Measurements from ENCODE around the gene ME3.
"Not testable (repeated sequence)": the region's sequence is repeated elsewhere in the genome, so short reads cannot be mapped to it uniquely, and the experiment has no call there.

The ME3 gene

DNA sequence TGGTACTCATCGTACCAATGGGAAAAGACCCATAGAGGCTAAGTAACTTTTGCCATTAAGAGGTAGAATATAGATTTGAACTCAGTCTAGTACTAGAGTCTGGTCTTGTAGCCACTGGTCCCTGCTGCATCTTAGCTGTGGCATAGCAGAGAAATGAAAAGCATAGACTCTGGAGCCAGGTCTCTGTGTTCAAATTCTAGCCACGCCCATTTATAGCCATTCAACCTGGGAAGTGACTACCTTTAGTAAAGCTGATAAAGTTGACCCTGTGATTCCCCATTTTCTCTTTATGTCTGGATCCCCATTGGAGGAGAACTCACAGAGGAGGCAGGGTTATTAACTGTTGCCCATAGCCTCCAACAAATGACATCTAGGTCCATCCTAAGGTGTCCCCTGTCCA lies 113.6 kb downstream of the ME3 start:
- Histone ChIP-seq H3K4me3 (ENCODE audit: extremely low read depth, insufficient read depth, low read length, poor library complexity, severe bottlenecking) (no peak overlapping the region), H3K9me3 (ENCODE audit: control insufficient read depth, low read length) (peaks cover 10% of the 10 kb centered on the region), H3K27ac (ENCODE audit: low read depth, low read length, severe bottlenecking) (peak overlapping the region; percentile 88), H3K4me1 (ENCODE audit: control insufficient read depth, insufficient read depth, low read length, poor library complexity, severe bottlenecking) (peaks cover 16% of the 10 kb centered on the region), H3K36me3 (ENCODE audit: control insufficient read depth, insufficient read depth, low read length) (peaks cover 4% of the 10 kb centered on the region)
- 89 to 100% methylated on average over 1 of the region's 2 CpGs for WGBS, 2 experiments (ENCODE audit: insufficient coverage in 2 of 2)

GRCh38 chr11:86558207-86558606 lies 114.2 kb downstream of the ME3 start:
- Histone ChIP-seq H3K27ac (ENCODE audit: low read depth, low read length, severe bottlenecking) (no peak overlapping the region), H3K4me1 (ENCODE audit: control insufficient read depth, insufficient read depth, low read length, poor library complexity, severe bottlenecking) (peaks cover 16% of the 10 kb centered on the region), H3K4me3 (ENCODE audit: extremely low read depth, insufficient read depth, low read length, poor library complexity, severe bottlenecking) (no peak overlapping the region), H3K36me3 (ENCODE audit: control insufficient read depth, insufficient read depth, low read length) (peaks cover 6% of the 10 kb centered on the region), H3K9me3 (ENCODE audit: control insufficient read depth, low read length) (peaks cover 7% of the 10 kb centered on the region)
- WGBS, 2 experiments (ENCODE audit: insufficient coverage in 2 of 2) = 82 to 100% methylated on average over 1 of the region's 1 CpG

DNA sequence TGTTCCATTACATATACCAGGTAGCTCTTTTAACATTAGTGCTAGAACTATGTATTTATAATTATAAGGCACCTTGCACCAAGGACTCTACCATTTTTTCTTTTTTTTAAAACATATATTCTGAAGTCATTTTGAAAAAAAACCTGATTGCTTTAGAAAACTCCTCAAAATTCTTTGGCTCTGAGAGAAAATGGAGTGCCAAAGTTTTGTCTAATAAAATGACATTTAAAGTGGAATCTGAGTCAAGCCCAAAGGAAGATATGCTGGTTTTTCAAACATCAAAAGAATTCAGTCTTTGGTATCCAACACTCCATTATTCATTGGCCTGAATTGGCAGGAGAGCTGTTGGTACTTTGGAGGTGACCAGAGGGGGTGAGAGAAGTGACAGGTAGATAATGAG lies 116.5 kb downstream of the ME3 start:
- Histone ChIP-seq H3K9me3 (ENCODE audit: control insufficient read depth, low read length) (peaks cover 2% of the 10 kb centered on the region), H3K36me3 (ENCODE audit: control insufficient read depth, insufficient read depth, low read length) (peaks cover 8% of the 10 kb centered on the region), H3K27ac (ENCODE audit: low read depth, low read length, severe bottlenecking) (no peak overlapping the region), H3K4me3 (ENCODE audit: extremely low read depth, insufficient read depth, low read length, poor library complexity, severe bottlenecking) (no peak overlapping the region), H3K4me1 (ENCODE audit: control insufficient read depth, insufficient read depth, low read length, poor library complexity, severe bottlenecking) (peaks cover 29% of the 10 kb centered on the region)

- WGBS, 2 experiments (ENCODE audit: insufficient coverage in 2 of 2) = 100% methylated on average over 3 of the region's 5 CpGs
- peaks cover 34% of the 10 kb centered on the region for H3K4me1 ChIP-seq (ENCODE audit: control insufficient read depth, insufficient read depth, low read length, poor library complexity, severe bottlenecking)
- H3K27ac ChIP-seq (ENCODE audit: low read depth, low read length, severe bottlenecking) = no peak overlapping the region
- no peaks in the 10 kb centered on the region for H3K9me3 ChIP-seq (ENCODE audit: control insufficient read depth, low read length)
- peaks cover 8% of the 10 kb centered on the region for H3K36me3 ChIP-seq (ENCODE audit: control insufficient read depth, insufficient read depth, low read length)
- no peak overlapping the region for H3K4me3 ChIP-seq (ENCODE audit: extremely low read depth, insufficient read depth, low read length, poor library complexity, severe bottlenecking)
Measured at GRCh38 chr11:86555401-86555800, 117.0 kb downstream of the ME3 start.

DNA sequence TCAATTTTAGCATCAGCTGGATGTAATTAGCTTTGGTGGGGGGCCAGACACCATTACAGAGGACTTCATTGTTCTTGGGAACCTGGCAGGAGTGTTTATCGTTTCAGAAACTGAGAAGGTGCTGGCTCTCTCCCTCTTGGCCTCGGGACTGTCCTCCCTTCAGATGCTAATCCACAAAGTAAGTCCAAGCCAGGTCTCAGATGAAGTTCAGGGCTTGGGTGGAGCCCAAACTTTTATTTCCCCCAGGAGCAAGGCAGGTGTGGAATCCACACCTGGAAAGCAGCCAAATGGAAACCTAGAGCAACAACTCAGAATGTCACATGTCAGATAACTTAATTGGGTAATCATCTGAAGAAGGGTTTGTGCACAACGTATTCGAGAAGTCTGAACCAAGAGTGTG lies 119.2 kb downstream of the ME3 start:
- Histone ChIP-seq H3K4me1 (ENCODE audit: control insufficient read depth, insufficient read depth, low read length, poor library complexity, severe bottlenecking) (peaks cover 18% of the 10 kb centered on the region), H3K27ac (ENCODE audit: low read depth, low read length, severe bottlenecking) (no peak overlapping the region), H3K36me3 (ENCODE audit: control insufficient read depth, insufficient read depth, low read length) (peaks cover 8% of the 10 kb centered on the region), H3K4me3 (ENCODE audit: extremely low read depth, insufficient read depth, low read length, poor library complexity, severe bottlenecking) (no peak overlapping the region), H3K9me3 (ENCODE audit: control insufficient read depth, low read length) (no peaks in the 10 kb centered on the region)
- 88 to 94% methylated on average over 4 of the region's 4 CpGs for WGBS, 2 experiments (ENCODE audit: insufficient coverage in 2 of 2)

DNA sequence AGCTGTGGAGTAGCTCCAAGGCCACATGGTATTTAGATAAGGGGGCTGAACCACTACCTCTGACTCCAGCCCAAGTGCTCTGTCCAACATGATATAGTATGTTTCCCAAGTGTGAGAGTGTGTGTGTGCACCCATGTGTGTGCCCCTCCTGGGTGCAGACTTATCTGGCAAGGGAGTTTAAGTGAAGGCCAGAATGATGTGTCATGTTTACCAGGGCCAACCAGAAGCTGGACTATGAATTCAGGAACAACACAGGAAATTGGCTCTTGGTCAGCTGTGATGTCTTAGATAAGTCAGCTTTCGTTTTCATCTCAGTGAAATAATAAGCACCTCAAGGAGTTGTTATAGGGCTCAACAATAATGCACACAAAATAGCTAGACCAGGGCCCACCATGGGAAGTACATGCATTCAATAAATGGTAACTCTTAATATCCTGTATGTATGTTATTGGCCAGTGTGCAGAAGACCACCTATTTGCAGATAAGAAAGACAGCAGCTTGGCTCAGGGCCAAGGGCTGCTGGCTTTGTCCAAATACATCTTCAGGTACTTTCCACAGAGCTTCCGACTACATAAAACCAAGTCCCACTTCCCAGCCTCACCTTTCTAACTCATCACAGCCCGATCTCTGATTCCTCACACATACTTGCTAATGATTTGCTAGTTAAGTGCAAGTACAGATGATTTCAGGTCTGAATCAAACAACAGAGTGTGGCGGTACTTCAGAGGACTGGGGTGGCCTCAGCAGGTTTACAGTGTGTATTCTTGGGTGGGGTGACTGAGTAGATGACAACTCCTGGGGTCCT lies 120.9 kb downstream of the ME3 start:
- Histone ChIP-seq H3K27ac (ENCODE audit: low read depth, low read length, severe bottlenecking) (no peak overlapping the region), H3K4me3 (ENCODE audit: extremely low read depth, insufficient read depth, low read length, poor library complexity, severe bottlenecking) (no peak overlapping the region), H3K36me3 (ENCODE audit: control insufficient read depth, insufficient read depth, low read length) (peaks cover 8% of the 10 kb centered on the region), H3K9me3 (ENCODE audit: control insufficient read depth, low read length) (no peaks in the 10 kb centered on the region), H3K4me1 (ENCODE audit: control insufficient read depth, insufficient read depth, low read length, poor library complexity, severe bottlenecking) (peaks cover 25% of the 10 kb centered on the region)
- 82% methylated on average over 2 of the region's 4 CpGs; no CpG with 5 or more reads in 1 of the 2 experiments for WGBS, 2 experiments (ENCODE audit: insufficient coverage in 2 of 2)

GRCh38 chr11:86550757-86551156 lies 121.7 kb downstream of the ME3 start:
- Histone ChIP-seq H3K27ac (ENCODE audit: low read depth, low read length, severe bottlenecking) (no peak overlapping the region), H3K36me3 (ENCODE audit: control insufficient read depth, insufficient read depth, low read length) (peaks cover 8% of the 10 kb centered on the region), H3K4me1 (ENCODE audit: control insufficient read depth, insufficient read depth, low read length, poor library complexity, severe bottlenecking) (peaks cover 25% of the 10 kb centered on the region), H3K4me3 (ENCODE audit: extremely low read depth, insufficient read depth, low read length, poor library complexity, severe bottlenecking) (no peak overlapping the region), H3K9me3 (ENCODE audit: control insufficient read depth, low read length) (no peaks in the 10 kb centered on the region)
- WGBS, 2 experiments (ENCODE audit: insufficient coverage in 2 of 2) = 100% methylated on average over 1 of the region's 2 CpGs; no CpG with 5 or more reads in 1 of the 2 experiments

DNA sequence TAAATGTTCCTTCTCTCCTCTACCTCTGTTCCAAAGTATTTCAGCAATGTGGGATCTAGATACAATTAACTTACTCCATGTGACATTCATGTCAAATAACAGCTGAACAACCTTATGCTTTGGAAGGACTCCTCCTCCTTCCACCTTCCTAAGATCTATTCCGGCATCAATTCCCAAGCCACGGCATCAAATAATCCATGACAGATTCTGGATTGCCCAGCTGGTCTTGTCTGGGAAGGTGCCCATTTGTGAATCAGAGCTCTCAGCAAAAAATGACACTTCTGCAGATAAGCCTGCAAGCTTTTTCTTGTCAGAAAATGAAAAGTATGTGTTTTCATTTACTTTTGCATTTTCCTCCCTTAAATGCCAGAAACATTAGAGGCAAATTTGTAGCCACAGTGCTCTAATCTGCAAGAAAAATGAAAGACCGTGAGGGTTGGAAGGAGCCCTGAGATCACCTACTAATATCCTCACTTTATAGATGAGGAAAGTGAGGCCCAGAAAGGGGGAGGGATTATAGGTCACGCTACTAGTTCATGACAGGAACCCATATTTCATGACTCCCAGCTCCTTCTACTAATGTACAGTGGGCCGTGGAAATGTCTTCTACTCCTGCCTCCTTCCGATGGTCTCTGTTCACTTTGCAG lies 124.0 kb downstream of the ME3 start:
- Histone ChIP-seq H3K27ac (ENCODE audit: low read depth, low read length, severe bottlenecking) (no peak overlapping the region), H3K9me3 (ENCODE audit: control insufficient read depth, low read length) (no peaks in the 10 kb centered on the region), H3K36me3 (ENCODE audit: control insufficient read depth, insufficient read depth, low read length) (peaks cover 3% of the 10 kb centered on the region), H3K4me3 (ENCODE audit: extremely low read depth, insufficient read depth, low read length, poor library complexity, severe bottlenecking) (no peak overlapping the region), H3K4me1 (ENCODE audit: control insufficient read depth, insufficient read depth, low read length, poor library complexity, severe bottlenecking) (peaks cover 25% of the 10 kb centered on the region)
- WGBS, 2 experiments (ENCODE audit: insufficient coverage in 2 of 2) = 99 to 100% methylated on average over 5 of the region's 6 CpGs

- H3K9me3 ChIP-seq (ENCODE audit: control insufficient read depth, low read length) = no peaks in the 10 kb centered on the region
- no peaks in the 10 kb centered on the region for H3K36me3 ChIP-seq (ENCODE audit: control insufficient read depth, insufficient read depth, low read length)
- no peak overlapping the region for H3K4me3 ChIP-seq (ENCODE audit: extremely low read depth, insufficient read depth, low read length, poor library complexity, severe bottlenecking)
- peaks cover 25% of the 10 kb centered on the region for H3K4me1 ChIP-seq (ENCODE audit: control insufficient read depth, insufficient read depth, low read length, poor library complexity, severe bottlenecking)
- 100% methylated on average over 1 of the region's 2 CpGs; no CpG with 5 or more reads in 1 of the 2 experiments for WGBS, 2 experiments (ENCODE audit: insufficient coverage in 2 of 2)
- no peak overlapping the region for H3K27ac ChIP-seq (ENCODE audit: low read depth, low read length, severe bottlenecking)
Measured at GRCh38 chr11:86547727-86548126, 124.7 kb downstream of the ME3 start.

- 92 to 96% methylated on average over 2 to 3 of the region's 3 CpGs for WGBS, 2 experiments (ENCODE audit: insufficient coverage in 2 of 2)
- not testable (repeated sequence) for H3K36me3 ChIP-seq (ENCODE audit: control insufficient read depth, insufficient read depth, low read length)
Measured at GRCh38 chr11:86541299-86541698, 131.1 kb downstream of the ME3 start.

DNA sequence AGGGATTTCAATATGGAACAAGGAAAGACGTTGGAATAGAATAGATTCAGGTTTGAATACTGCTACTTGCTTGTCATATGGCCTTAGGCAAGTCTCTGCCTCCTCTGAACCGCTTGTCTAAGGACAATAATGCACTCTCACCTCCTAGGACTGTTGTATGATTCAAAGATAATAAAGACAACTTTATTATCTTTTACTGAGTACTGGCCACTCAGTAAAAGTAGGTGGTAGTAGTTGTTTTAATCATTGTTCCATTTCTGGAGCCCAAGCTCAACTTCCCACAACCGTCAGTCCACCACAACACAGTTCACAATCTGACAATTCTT lies 134.2 kb downstream of the ME3 start:
- Histone ChIP-seq H3K27ac (ENCODE audit: low read depth, low read length, severe bottlenecking) (no peak overlapping the region), H3K4me3 (ENCODE audit: extremely low read depth, insufficient read depth, low read length, poor library complexity, severe bottlenecking) (no peak overlapping the region), H3K4me1 (ENCODE audit: control insufficient read depth, insufficient read depth, low read length, poor library complexity, severe bottlenecking) (no peaks in the 10 kb centered on the region), H3K9me3 (ENCODE audit: control insufficient read depth, low read length) (peaks cover 18% of the 10 kb centered on the region), H3K36me3 (ENCODE audit: control insufficient read depth, insufficient read depth, low read length) (no peaks in the 10 kb centered on the region)
- 86 to 100% methylated on average over 1 of the region's 3 CpGs for WGBS, 2 experiments (ENCODE audit: insufficient coverage in 2 of 2)

More at GRCh38 chr11:86541299-86541698, 131.1 kb downstream of the ME3 start:
- H3K4me1 ChIP-seq (ENCODE audit: control insufficient read depth, insufficient read depth, low read length, poor library complexity, severe bottlenecking); H3K27ac ChIP-seq (ENCODE audit: low read depth, low read length, severe bottlenecking); H3K9me3 ChIP-seq (ENCODE audit: control insufficient read depth, low read length); H3K4me3 ChIP-seq (ENCODE audit: extremely low read depth, insufficient read depth, low read length, poor library complexity, severe bottlenecking): not testable (repeated sequence)

Data from mesodermal cell (in vitro differentiated cells).